Putamen (tissue), 1 donor: ENCODE measurements around the gene ADARB2.

ENCODE experiments used
- DNase-seq: peaks from one replicate; pipeline ENCODE4 v3.0.0-alpha.2; 2016; ENCODE audit warnings: low spot score

Gene ADARB2

GRCh38 chr10:1569208-1569607 is 168.1 kb downstream of the ADARB2 start:
- no peak for DNase-seq

GRCh38 chr10:1567742-1568495 is 169.4 kb downstream of the ADARB2 start:
- no peak for DNase-seq

GRCh38 chr10:1567152-1567551 is 170.2 kb downstream of the ADARB2 start:
- no peak for DNase-seq

GRCh38 chr10:1564791-1565190 is 172.5 kb downstream of the ADARB2 start:
- DNase-seq, result no peak

- DNase-seq, result no peak
Measured at GRCh38 chr10:1563028-1563427, 174.3 kb downstream of the ADARB2 start.

- DNase-seq, result no peak
Measured at GRCh38 chr10:1561731-1562337, 175.5 kb downstream of the ADARB2 start.

GRCh38 chr10:1560535-1561192 is 176.7 kb downstream of the ADARB2 start:
- DNase-seq, result no peak

- DNase-seq, result no peak
Measured at GRCh38 chr10:1559761-1560160, 177.6 kb downstream of the ADARB2 start.

GRCh38 chr10:1559311-1559710 is 178.0 kb downstream of the ADARB2 start:
- DNase-seq, result no peak

GRCh38 chr10:1558906-1559305 is 178.4 kb downstream of the ADARB2 start:
- DNase-seq, result no peak

- DNase-seq, result no peak
Measured at GRCh38 chr10:1557081-1557480, 180.2 kb downstream of the ADARB2 start.

- no peak for DNase-seq
Measured at GRCh38 chr10:1556496-1556895, 180.8 kb downstream of the ADARB2 start.

GRCh38 chr10:1553951-1554350 is 183.4 kb downstream of the ADARB2 start:
- no peak for DNase-seq

GRCh38 chr10:1552881-1553670 is 184.2 kb downstream of the ADARB2 start:
- no peak for DNase-seq

- no peak for DNase-seq
Measured at GRCh38 chr10:1552406-1552805, 184.9 kb downstream of the ADARB2 start.

GRCh38 chr10:1551636-1552338 is 185.5 kb downstream of the ADARB2 start:
- DNase-seq, result no peak

- no peak for DNase-seq
Measured at GRCh38 chr10:1550616-1551015, 186.7 kb downstream of the ADARB2 start.

GRCh38 chr10:1550291-1550595 is 187.1 kb downstream of the ADARB2 start:
- DNase-seq, result no peak

- no peak for DNase-seq
Measured at GRCh38 chr10:1549591-1550290, 187.6 kb downstream of the ADARB2 start.

- DNase-seq, result no peak
Measured at GRCh38 chr10:1548596-1548995, 188.7 kb downstream of the ADARB2 start.

GRCh38 chr10:1548146-1548545 is 189.2 kb downstream of the ADARB2 start:
- DNase-seq, result no peak
